HEK293 (cell line): ENCODE data around the gene EPHB1.

ENCODE experiments used
- SETDB1 ChIP-seq: IDR thresholded peaks from one replicate; pipeline ENCODE4 v1.6.1; 2017; ENCODE audit warnings: mild to moderate bottlenecking, low read length, moderate library complexity, mixed read lengths; ENCODE audit not compliant: insufficient read length
- SP7 ChIP-seq: fragments of 450-650 bp; formaldehyde crosslinking; IDR thresholded peaks from 2 replicates; pipeline ENCODE4 v1.5.1; 2016; ENCODE audit warnings: missing biosample characterization, missing genetic modification characterization
- ZBTB20 ChIP-seq: fragments of 450-650 bp; formaldehyde crosslinking; IDR thresholded peaks from 2 replicates; pipeline ENCODE4 v1.5.1; 2016; ENCODE audit warnings: missing biosample characterization, missing genetic modification characterization
- ZNF114 ChIP-seq: fragments of 450-650 bp; formaldehyde crosslinking; IDR thresholded peaks from 2 replicates; pipeline ENCODE4 v1.5.0; 2017; ENCODE audit warnings: missing biosample characterization, missing genetic modification characterization
- ZNF335 ChIP-seq: fragments of 450-650 bp; formaldehyde crosslinking; conservative IDR thresholded peaks from 2 replicates; pipeline ENCODE4 v1.5.1; 2016; ENCODE audit warnings: missing biosample characterization, missing genetic modification characterization
- ZNF792 ChIP-seq: fragments of 450-650 bp; formaldehyde crosslinking; IDR thresholded peaks from 2 replicates; pipeline ENCODE4 v1.5.1; 2016; ENCODE audit warnings: missing biosample characterization, missing genetic modification characterization
- TF ChIP-seq, protein P1 (sequence below): fragments of 450-650 bp; formaldehyde crosslinking; IDR thresholded peaks from 2 replicates; pipeline ENCODE4 v1.5.1; 2016; ENCODE audit warnings: missing biosample characterization, missing genetic modification characterization

DNA sequence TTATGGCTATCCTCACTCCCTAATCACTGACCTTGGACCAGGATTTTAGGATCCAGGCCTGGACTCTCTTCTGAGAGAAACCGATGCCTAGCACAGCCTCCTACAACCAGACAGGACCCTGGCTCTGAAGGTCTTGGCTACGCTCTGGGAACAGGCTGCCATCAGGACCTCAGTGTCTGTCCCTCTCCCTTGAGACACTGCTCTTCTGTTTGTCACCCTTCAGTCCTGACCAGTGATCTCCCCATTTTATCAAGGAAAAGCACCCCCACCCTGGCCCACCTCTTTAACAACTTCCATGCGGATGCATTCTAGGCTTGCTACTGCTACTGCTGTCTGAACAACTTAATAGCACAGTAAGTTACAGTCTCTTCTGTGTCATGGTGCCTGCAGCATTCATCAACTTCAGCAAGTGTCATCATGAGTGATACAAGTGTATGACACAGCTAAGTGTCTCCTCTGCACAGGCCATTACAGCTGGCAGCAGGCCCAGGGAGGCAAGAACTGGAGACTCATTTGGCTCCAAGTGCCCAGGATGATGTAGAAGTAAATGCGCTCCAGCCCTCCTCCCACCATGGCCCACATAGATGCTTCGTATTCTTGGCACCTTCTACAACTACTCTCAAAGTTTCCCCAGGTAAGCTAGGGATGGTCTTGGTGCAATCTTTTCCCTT is 302.4 kb downstream of the EPHB1 start:
- no peak for TF ChIP-seq ZNF792 (tag by site-specific recombination)
- TF ChIP-seq, protein P1, sequence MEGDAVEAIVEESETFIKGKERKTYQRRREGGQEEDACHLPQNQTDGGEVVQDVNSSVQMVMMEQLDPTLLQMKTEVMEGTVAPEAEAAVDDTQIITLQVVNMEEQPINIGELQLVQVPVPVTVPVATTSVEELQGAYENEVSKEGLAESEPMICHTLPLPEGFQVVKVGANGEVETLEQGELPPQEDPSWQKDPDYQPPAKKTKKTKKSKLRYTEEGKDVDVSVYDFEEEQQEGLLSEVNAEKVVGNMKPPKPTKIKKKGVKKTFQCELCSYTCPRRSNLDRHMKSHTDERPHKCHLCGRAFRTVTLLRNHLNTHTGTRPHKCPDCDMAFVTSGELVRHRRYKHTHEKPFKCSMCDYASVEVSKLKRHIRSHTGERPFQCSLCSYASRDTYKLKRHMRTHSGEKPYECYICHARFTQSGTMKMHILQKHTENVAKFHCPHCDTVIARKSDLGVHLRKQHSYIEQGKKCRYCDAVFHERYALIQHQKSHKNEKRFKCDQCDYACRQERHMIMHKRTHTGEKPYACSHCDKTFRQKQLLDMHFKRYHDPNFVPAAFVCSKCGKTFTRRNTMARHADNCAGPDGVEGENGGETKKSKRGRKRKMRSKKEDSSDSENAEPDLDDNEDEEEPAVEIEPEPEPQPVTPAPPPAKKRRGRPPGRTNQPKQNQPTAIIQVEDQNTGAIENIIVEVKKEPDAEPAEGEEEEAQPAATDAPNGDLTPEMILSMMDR = no peak
- no peak for TF ChIP-seq SP7 (tag by site-specific recombination)
- no peak for TF ChIP-seq ZBTB20 (tag by site-specific recombination)
- TF ChIP-seq ZNF335 = no peak
- TF ChIP-seq ZNF114 = no peak
- TF ChIP-seq SETDB1 = no peak
